GM23338 (cell line): ENCODE results near the gene CCN2.

Experiments used
- CREB1 ChIP-seq: fragments of 250-450 bp; sonication (Bioruptor Pico); IDR thresholded peaks from 2 replicates; pipeline ENCODE4 v1.5.0; 2020; ENCODE audit warnings: low read depth, mild to moderate bottlenecking, moderate library complexity
- CTCF ChIP-seq, 2 experiments: fragments of 200-600 bp in 1 of 2; sonication (generic) in 1 of 2; conservative IDR thresholded peaks; 2 replicates each; pipeline versions ENCODE4 v1.5.1 to v1.6.1; 2016 to 2017; ENCODE audit warnings: antibody characterized with exemption in 2 of 2, low read depth in 2 of 2, mild to moderate bottlenecking in 2 of 2, moderate library complexity in 1 of 2
- ETS1 ChIP-seq: IDR thresholded peaks from 2 replicates; pipeline ENCODE4 v1.6.1; 2016; ENCODE audit warnings: antibody characterized with exemption
- EZH2 ChIP-seq: fragments of 200-600 bp; sonication (generic); IDR thresholded peaks from one replicate; pipeline ENCODE4 v1.8.0; 2017; ENCODE audit warnings: antibody characterized with exemption, mild to moderate bottlenecking, low read depth; ENCODE audit not compliant: unreplicated experiment
- EZH2phosphoT487 ChIP-seq: fragments of 200-600 bp; sonication (generic); IDR thresholded peaks from one replicate; pipeline ENCODE4 v1.8.1; 2018; ENCODE audit warnings: antibody characterized with exemption; ENCODE audit not compliant: unreplicated experiment
- NANOG ChIP-seq: IDR thresholded peaks from 2 replicates; pipeline ENCODE4 v1.6.1; 2016; ENCODE audit warnings: antibody characterized with exemption, borderline replicate concordance

GRCh38 chr6:131946404-131946991 is 4.7 kb downstream of the CCN2 start:
- TF ChIP-seq ETS1 (no peak), EZH2 (no peak), CTCF (conservative IDR thresholded peaks at IDR 0.05; ENCODE audit: low read depth in 2 of 2) (no peak), EZH2phosphoT487 (no peak), CREB1 (CRISPR knock-in tag) (no peak), NANOG (no peak)
